HG02571 (cell line): ENCODE results near the gene NAGPA.
A peak's percentile ranks its signal among the peaks of the same experiment; 100 is the strongest.
"Not testable (repeated sequence)": the region's sequence is repeated elsewhere in the genome, so short reads cannot be mapped to it uniquely, and the experiment has no call there.

Source experiments
- ATAC-seq: cut with Tn5 transposase; IDR thresholded peaks from one replicate; pipeline ENCODE4 v1.9.1; 2021; ENCODE audit warnings: mild to moderate bottlenecking, moderate library complexity; ENCODE audit not compliant: unreplicated experiment

NAGPA gene

GRCh38 chr16:5033256-5034166, at the start of gene NAGPA:
NAGPA (minus strand) TSS chr16:5033935; CDS start chr16:5033914, 21 bp downstream.
- peak; percentile 68 for ATAC-seq

DNA sequence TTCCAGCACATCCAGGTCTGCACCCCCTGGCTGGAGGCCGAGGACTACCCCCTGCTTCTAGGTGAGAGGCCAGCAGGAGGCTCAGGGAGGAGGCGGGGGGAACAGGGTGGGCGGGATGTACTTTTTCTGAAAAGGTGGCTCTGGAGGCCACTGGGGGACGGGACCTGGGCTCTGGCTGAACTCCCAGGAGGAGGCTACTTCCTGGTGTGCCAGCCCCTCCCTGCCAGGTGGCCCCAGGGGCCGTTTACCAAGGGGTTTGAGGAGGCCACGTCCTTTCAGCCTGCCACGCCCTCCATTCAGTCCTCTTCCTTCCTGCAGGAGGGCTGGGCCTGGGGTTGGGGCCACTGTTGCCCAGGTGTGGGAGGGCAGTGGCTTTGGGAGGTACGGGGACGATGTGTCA, 47.3 kb upstream of the NAGPA start:
- not testable (repeated sequence) for ATAC-seq

GRCh38 chr16:5080461-5080860, 46.7 kb upstream of the NAGPA start:
- ATAC-seq: not testable (repeated sequence)

DNA sequence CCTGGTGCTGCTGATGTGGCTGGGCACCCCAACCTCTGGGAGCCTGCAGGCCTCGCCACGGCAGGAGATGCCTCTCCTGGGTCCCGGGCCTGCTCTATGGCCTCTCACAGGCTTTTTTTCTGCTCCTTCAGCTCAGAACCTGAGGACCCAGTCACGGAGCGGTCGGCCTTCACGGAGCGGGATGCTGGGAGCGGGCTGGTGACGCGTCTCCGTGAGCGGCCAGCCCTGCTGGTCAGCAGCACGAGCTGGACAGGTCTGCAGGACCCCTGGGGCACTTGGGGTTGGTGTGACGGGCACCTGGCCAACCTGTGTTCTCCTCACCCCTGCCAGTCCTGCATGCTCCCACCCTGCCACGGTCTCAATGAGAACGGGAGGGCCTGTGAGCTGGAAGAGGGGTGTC, 44.9 kb upstream of the NAGPA start:
- ATAC-seq: no peak

GRCh38 chr16:5077304-5077703, 43.6 kb upstream of the NAGPA start:
- no peak for ATAC-seq

GRCh38 chr16:5075637-5076036, 41.9 kb upstream of the NAGPA start:
- ATAC-seq: no peak

DNA sequence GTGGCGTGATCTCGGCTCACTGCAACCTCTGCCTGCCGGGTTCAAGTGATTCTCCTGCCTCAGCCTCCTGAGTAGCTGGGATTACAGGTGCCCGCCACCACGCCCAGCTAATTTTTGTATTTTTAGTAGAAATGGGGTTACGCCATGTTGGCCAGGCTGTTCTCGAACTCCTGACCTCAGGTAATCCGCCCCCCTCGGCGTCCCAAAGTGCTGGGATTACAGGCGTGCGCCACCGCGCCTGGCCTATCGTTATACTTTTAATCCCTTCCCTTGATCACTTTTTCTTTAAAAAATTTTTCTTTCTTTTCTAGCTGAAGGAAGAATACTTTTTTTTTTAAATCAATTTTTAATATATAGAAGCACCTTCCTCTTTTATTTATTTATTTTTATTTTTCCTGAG, 40.0 kb upstream of the NAGPA start:
- ATAC-seq: not testable (repeated sequence)

- ATAC-seq: no peak
Measured at GRCh38 chr16:5073279-5073629, 39.5 kb upstream of the NAGPA start.

GRCh38 chr16:5072334-5073278, 38.9 kb upstream of the NAGPA start:
- no peak for ATAC-seq

DNA sequence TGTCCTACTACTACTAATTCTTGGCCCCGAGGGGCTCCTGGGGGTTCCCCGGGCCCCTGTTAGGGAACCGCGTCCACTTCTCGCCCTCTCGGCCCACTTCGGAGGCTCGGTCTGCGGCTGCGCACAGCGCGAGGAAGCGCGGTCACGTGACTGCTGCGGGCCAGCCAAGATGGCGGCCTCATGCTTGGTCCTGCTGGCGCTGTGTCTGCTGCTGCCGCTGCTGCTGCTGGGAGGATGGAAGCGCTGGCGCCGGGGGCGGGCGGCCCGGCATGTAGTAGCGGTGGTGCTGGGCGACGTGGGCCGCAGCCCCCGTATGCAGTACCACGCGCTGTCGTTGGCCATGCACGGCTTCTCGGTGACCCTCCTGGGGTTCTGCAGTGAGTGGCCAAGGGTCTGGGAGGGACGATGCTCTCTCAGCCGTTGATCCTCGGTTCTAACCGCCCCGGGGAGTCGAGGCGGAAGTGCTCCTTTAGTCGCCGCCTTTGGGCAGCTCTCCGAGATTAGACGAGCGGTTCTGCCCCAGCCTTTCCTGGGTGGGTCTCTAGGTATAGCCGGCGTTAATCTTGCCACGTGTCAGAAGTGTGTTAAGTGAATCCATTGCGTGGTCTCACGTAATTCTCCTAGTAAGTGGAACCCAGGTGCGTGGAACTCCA, 38.1 kb upstream of the NAGPA start, which contains the start of gene ALG1:
Gene ALG1 (plus strand): TSS at position 163 of the 653 bp plus-strand sequence. CDS start 7 bp downstream, at position 170.
- ATAC-seq: peak; percentile 72

GRCh38 chr16:5071341-5071680, 37.6 kb upstream of the NAGPA start:
- no peak for ATAC-seq

- ATAC-seq: no peak
Measured at GRCh38 chr16:5070431-5071186, 36.9 kb upstream of the NAGPA start.

DNA sequence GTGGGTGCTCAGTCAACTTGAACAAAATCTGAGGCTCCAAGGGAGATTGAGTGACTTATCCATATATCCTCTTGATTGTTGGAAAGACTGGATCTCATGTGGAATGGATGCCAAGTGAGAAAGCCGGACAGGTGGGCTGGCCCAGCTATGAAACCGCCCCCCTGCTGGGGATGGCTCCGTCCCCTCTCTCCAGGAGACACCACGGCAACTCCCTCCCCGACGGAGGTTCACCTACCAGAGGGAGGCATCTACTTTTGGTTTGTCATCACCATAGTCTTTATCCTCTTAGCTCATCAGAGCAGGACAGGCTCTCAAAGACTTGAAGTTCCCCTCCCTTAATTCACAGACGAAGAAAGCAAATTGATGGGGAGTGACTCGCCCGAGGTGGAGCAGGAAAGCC, 36.1 kb upstream of the NAGPA start:
- no peak for ATAC-seq

GRCh38 chr16:5069048-5069447, 35.3 kb upstream of the NAGPA start:
- no peak for ATAC-seq

DNA sequence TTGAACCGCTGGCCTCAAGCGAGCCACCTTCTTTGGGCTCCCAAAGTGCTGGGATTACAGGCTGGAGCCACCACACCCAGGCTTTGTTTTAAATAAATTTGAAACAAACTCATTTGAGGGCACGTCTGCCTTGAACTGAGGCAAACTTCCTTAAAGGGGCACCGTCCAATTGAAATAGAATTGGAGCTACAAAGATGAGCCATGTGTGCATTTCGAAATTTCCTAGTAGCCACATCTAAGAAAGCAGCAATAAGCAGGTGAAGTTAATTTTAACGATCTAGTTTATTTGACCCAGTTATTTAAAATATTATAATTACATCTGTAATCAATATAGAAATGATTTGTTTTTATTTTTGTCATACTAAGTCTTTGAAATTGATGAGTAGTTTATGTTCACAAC, 32.8 kb upstream of the NAGPA start:
- no peak for ATAC-seq

GRCh38 chr16:5065813-5066212, 32.1 kb upstream of the NAGPA start, which contains the start of gene C16orf89:
C16orf89 (minus strand) TSS chr16:5065956; CDS start chr16:5065908, 48 bp downstream.
- ATAC-seq: no peak

- ATAC-seq: no peak
Measured at GRCh38 chr16:5065326-5065725, 31.6 kb upstream of the NAGPA start.

GRCh38 chr16:5064915-5065314, 31.2 kb upstream of the NAGPA start:
- no peak for ATAC-seq

DNA sequence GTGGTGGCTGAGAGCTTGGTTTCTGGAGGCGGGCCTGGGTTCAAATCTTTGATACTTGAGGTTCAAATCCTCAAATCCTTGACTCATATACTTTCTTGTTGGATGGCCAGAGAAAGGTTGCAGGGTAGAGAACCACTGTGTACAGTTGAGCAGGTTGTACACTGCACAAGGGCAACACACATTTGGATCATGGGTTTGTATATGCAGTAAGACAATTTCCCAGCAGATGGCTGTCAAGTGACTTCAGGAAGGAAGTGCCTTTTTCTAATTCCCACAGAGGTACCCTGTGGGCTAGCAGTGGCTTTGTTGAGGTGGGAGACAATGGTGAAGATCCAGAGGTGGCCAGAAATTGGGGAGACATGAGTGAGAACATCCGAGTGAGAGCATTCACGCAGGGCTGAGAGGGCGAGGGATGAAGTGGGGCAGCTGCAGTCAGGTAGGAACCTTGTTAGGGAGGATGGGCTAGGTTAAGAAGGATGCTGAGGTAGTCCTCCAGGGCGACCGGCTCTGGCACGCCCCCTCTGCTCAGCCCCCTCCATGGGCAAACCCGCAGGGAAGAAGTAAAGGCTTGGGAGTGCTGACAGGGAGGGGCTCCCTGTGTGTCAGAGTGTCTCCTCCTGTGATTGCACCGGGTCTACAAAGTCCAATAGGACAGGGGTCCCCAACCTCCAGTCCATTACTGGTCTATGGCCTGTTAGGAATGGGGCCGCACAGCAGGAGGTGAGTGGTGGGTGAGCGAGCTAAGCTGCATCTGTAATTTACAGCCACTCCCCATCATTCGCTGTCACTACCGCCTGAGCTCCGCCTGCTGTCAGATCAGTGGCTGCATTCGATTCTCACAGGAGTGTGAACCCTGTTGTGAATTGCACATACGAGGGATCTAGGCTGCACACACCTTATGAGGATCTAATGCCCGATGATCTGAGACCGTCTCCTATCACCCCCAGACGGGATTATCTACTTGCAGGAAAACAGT, 29.3 kb upstream of the NAGPA start:
- no peak for ATAC-seq
